NCI-H1105 treated with DMSO at 0.1 percent for 48 hours (cell line): ENCODE results near the gene GRIN2D.
"Not testable (repeated sequence)": the region's sequence is repeated elsewhere in the genome, so short reads cannot be mapped to it uniquely, and the experiment has no call there.

Source experiments
- DNase-seq: peaks from one replicate; lab custom pipeline; 2025; lab: John Stamatoyannopoulos, UW

Gene GRIN2D

DNA sequence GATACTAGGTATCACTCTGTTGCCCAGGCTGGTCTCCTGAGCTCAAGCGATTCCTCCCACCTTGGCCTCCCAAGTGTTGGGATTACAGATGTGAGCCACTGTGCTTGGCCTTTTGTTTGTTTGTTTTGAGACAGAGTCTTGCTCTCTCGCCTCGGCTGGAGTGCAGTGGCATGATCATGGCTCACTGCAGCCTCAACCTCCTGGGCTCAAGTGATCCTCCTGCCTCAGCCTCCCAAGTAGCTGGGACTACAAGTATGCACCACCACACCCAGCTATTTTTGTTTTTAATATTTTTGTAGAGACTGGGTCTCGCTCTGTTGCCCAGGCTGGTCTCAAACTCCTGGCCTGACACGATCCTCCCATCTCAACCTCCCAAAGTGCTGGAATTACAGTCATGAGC lies 21.7 kb upstream of the GRIN2D start:
- not testable (repeated sequence) for DNase-seq

DNA sequence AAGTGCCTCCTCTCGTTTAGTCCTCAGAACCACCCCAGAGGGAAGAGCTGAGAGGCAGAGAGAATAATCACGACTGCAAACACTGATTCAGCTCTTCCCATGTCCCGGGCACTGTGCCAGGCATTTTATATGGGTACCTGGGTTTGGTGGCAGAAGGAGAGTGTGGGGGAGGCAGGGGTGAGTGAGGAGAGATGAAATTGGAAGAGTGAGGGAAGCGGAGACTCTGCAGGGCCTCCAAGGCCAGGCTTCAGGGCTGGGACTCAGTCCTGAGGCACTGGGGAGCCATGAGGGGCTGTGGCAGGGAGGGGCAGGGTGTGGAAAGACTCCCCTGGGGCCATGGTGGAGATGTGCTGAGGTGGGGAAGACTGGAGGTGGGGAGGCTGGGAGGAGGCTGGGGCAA lies 20.6 kb upstream of the GRIN2D start:
- peak; percentile 80 for DNase-seq

DNA sequence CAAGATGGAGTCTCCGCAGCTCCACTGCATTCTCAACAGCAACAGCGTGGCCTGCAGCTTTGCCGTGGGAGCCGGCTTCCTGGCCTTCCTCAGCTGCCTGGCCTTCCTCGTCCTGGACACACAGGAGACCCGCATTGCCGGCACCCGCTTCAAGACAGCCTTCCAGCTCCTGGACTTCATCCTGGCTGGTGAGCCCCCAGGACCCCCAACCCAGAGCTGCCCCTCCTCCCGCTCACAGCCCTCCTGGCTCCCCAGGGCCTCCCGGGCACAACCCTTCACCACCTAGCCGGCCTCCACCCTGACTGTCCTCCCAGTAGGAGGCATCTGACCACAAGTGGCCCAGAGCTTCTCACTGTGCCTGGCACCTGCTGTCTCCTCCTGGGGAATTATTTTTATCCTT lies 19.9 kb upstream of the GRIN2D start:
- DNase-seq, result no peak

DNA sequence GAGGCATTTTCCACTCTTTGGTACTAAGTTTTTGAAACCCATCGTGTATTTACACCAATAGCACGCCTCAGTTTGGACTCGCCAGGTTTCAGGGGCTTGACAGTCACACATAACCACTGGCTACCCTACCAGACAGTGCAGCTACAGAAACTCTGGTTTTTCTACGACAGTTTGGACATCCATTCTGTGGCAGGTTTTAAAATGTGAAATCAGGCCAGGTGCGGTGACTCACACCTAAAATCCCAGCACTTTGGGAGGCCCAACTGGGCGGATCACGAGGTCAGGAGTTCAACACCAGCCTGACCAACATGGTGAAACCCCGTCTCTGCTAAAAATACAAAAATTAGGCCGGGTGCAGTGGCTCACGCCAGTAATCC lies 15.3 kb upstream of the GRIN2D start:
- DNase-seq, result no peak

DNA sequence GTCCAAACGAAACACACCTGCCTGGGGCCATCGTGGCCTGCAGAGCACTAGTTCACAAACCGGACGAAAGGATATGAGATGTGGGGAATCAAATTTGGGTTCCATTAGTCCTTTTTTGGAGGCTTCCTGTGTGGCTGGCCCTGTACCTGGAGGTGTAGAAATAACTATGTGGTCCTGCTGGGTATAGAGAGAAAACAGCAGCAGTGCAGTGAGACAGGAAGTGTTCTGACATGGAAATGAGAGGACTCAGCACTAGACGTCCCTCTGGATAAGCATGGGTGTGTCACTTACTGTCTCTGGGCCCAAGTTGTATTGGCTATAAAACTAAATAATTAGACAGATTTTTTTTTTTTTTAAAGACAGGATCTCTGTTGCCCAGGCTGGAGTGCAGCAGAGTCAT lies 14.4 kb upstream of the GRIN2D start:
- no peak for DNase-seq

DNA sequence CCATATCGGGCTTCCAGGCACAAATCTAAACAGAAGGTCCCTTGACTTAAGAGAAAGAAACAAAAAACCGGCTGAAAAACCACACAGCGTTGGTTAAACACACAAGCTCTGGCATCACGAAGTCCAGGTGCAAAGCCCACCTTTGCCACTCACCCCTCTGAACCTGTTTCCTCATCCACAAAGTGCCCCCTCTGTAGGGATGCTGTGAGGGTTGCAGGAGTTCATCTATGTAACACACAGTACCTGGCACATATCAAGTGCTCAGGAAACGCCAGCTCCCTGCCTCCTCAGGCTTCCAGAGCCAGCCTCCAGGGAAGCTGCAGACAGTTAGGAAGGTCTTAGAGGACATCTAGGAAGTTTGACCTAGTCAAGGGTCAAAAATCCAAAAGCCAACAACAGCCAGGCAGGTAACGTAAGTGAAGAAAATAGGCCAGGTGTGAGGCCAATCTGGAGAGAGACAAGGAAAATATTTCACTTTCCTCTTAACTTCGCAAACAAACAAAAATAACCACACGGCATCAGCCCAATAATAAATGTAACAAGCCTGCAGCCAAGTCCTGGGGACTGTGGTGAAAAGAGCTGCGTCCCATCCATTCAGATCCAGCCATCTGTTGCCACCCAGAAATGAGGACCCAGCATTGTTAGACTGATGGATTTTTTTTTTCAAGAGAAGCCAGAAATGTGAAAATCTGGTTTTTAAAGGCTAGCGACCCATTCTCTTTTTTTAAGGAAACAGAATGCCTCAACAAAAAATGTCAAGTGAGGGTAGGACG lies 12.1 kb upstream of the GRIN2D start:
- DNase-seq, result no peak

DNA sequence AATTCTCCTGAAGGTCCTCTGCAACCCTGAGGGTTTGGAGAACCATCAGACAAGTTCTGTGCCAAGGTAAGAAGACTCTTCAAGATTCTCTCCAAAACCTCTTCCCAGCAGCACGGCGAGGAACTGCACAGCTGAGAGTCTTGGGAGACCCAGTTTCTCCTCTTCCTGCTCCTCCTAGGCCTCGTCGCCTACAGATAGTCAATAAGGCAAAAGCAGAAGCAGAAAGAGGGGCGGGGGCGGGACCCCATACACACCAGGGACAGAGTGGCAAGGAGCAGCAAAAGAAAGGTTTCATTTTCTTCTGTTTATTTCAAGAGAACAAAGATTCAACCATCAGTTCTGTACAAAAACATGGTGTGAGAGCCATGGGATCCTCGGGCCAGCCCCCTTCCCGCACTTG lies 11.2 kb upstream of the GRIN2D start:
- DNase-seq, result no peak

DNA sequence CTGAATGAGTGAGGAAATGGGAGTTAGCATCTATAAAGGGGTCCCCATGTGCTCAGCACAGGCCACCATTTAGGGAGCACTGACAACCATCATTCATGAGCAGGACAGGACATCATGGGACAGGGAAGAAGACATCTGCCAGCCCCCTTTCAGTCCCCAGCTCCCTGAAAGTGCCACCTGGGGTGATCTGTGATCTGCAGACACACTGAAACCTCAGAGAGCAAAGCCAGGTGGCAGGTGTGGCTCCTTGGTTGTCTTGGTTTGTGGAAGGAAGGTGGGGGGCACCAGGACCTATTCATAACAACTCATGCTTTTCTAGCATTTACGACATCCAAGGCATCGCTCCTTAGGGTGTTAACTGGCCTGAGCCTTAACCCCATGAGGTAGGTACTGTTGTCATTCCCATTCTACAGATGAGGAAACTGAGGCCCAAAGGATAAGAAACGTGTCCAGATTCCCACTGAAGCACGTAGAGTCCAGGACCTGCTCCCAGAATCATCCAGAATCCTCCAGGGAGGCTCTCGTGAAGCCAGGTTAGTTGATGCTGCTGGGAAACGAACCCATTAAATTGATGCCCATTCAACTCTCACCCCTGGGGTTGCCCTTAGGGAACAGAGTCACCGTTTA lies 7.9 kb upstream of the GRIN2D start:
- DNase-seq, result no peak

DNA sequence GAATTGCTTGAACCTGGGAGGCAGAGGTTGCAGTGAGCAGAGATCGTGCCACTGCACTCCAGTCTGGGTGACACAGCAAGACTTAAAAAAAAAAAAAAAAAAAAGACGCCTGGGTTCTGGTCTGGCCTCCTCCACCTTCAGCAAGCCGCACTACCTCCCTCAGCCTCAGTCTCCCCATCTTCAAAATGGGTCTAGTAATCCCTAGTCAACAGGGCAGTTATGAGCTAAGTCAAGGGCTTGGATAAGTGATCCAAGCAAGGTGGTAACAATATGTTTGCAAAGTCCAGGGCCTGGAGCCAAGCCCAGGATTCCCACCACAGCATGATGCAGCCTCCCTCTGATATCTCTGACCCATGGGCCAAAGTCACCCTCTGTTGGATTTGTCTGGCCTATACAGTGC lies 6.5 kb upstream of the GRIN2D start:
- DNase-seq, result no peak

DNA sequence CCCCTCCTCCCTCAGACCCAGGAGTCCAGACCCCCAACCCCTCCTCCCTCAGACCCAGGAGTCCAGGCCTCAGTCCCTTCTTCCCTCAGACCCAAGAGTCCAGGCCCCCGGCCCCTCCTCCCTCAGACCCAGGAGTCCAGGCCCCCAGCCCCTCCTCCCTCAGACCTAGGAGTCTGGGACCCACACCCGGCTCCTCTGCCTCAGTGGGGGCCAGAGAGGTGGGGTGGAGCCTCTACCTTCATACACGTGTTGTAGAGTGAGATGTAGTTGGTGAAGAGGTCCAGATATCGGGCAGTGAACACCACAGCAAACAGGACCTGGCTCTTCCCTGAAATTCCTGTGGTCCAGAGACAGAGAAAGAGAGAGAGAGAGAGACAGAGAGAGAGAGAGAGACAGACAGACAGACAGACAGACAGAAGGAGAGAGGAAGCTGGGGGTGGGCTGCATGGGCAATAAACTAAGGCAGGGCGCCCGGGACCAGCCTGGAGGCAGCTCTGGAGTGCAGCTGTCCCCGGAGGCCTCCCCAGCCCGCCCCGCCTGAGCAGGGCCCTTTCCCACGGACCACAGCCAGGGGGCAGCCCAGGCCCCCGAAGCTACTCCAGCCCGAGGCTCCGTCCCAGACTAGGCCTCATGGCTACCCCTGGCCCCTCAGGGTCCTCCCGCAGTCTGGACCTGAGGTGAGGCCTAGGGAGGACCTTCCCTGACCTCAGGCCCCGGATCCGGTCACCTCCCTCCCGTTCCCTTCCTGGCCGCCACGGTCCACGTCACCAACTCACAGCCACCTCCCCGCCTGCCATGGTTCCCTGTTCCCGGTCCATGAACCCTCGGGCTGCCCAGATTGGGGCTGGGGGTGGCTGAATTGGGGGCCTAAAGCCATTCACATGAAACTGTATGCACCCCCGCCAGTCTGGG lies 3.0 kb upstream of the GRIN2D start:
- DNase-seq, result peak; percentile 37

DNA sequence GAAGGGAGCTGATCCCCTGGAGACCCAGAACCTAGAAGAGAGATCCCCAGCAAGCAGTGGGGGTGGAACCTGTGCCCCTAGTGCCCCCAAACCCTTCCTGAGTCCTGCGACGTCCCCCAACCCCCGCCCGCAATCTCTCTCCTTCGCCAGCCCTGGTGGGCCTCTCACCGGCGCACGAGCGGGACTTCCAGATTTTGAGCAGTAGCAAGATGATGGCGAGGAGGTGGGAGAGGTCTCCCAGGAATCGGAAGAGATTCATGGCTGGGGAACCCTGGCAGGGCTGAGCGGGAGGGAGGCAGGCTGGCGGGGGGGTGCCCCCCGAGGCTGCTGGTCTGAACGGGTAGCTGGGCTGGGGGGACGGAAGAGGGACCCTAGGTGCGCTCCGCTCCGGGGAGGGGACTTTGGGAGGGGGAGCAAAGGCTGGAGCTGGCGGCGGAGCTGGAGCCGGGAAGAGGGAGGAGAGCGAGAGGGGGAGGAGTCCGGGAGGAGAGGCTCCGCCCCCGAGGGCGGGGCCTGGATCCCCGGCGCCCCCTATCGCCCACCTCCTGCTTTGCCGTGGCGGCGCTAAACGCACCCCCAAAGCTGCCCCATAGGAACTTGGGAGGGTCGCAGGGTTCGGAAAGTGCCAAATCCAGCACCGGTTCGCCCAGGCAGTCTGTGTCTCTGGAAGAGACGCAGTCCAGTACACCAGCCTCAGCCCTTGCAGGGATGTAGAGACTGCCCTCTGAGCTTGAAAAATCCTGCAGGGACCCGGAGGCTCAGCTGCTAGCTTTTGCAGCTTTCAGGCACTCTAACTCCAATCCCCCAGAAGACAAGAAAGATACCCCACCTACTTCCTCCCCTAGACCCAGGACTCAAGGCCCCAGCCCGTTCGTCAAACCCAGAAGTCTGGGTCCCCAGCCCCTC lies 2.1 kb upstream of the GRIN2D start, which contains the start of gene KDELR1:
Gene KDELR1 (minus strand): TSS at position 452 of the 906 bp plus-strand sequence. CDS start 193 bp downstream, at position 259.
- peak; percentile 63 for DNase-seq

DNA sequence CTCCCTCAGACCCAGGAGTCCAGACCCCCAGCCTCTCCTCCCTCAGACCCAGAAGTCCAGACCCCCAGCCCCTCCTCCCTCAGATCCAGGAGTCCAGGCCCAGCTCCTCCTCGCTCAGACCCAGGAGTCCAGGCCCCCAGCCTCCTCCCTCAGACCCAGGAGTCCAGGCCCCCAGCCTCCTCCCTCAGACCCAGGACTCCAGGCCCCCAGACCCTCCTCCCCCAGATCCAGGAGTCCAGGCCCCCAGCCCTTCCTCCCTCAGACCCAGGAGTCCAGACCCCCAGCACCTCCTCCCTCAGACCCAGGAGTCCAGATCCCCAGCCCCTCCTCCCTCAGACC lies 1.5 kb upstream of the GRIN2D start:
- DNase-seq, result not testable (repeated sequence)

DNA sequence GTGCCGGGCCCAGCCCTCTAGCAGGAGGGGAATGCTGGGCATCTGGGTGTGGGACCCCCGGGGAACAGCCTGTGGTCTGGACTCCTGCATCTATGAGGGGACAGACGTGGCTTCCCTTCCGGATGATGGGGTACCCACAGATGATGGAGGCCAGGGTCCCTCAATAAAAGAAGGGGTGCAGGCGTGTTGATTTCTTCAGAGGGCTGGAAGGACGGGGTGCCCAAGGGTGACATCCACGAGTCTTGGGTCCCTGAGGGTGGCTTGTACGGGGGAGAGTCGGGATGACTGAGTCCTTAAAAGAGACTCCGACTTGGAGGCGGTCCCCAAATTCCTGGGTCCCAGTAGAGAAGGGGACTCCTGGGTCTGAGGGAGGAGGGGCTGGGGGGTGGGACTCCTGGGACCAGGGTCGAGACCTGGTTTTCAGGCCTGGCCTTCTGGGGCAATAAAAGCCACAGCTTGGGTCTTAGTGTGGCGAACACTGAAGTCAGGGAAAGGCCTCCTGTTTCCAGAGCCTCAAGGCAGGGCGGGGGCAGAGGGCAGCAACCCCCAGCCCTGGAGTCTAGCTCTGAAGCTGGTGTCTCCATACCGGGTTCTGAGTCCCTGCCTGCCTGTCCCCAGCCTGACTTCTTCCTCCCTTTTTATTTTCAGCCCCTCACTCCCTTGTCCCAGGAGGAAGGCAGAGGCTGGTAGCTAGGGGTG lies 459 bp upstream of the GRIN2D start:
- no peak for DNase-seq

DNA sequence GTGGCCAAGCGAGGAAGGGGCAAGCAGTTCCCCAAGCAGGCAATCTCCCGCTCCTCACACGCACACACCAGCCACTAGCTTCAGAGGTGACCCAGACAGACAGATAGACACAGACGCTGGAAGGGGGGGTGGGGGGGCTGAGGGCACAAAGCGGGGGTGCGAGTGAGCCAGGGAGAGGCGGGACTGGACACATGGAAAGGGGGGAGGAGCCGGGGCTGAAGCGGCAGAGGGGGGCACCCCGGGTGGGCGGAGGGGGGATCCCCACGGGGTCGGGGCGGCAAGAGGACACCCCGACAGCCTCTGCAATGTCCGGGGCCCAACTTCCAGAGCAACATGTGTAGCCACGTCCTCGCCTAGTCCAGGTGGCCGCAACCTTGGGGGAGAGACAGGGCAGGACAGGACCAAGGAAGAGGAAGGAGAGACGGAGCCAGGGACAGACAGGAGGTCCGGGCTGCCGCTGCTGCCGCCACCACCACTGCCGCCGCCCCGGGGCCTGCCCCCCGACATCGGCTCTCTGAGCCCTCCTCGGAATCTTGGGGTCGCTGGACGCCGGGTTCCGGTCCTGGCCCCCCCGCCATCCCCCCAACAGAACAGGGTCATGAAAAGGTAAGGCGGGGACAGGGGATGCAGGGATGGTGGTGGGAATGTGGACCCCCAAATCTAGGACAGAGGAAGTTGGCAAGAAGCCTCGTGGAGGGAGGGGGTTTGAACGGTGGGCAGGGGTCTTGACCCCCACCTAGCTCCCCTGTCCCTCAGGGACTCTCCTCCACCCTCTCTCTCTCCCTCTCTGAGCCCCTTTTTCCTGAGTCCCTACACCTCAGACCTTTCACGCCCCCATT lies 1.1 kb downstream of the GRIN2D start:
- no peak for DNase-seq

DNA sequence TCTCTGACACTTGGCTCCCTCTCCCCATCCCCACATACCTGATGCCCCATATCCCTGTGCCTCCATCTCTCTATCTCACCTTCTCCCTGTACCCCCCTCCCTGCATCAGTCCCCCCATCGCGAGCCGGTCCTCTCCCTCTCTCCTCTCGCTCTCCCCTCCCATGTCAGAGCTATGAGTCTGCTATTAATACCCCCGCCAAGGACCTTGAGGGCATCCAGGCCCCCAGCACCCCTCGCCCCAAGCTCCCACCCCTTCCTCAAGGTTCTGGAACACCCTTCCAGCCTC lies 1.6 kb downstream of the GRIN2D start:
- no peak for DNase-seq

DNA sequence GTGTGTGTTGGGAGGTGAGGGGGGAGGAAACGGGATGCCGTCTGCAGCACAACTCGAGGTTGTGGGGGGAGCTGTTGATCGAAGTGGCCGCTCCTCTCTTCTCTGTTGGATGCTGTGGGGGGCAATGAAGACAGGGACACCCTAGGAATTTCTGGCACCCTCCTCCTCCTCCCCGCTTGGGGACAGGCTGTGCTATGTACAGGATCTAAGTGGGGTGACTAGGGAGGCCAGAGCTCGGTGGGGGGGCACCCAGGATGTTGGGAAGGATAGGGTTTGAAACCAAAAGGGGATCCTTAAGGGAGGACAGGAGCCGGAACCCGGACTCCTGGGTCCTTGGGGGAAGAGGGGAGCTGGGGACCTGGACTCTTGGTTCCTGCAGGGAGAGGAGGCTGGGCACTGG lies 2.0 kb downstream of the GRIN2D start:
- no peak for DNase-seq

DNA sequence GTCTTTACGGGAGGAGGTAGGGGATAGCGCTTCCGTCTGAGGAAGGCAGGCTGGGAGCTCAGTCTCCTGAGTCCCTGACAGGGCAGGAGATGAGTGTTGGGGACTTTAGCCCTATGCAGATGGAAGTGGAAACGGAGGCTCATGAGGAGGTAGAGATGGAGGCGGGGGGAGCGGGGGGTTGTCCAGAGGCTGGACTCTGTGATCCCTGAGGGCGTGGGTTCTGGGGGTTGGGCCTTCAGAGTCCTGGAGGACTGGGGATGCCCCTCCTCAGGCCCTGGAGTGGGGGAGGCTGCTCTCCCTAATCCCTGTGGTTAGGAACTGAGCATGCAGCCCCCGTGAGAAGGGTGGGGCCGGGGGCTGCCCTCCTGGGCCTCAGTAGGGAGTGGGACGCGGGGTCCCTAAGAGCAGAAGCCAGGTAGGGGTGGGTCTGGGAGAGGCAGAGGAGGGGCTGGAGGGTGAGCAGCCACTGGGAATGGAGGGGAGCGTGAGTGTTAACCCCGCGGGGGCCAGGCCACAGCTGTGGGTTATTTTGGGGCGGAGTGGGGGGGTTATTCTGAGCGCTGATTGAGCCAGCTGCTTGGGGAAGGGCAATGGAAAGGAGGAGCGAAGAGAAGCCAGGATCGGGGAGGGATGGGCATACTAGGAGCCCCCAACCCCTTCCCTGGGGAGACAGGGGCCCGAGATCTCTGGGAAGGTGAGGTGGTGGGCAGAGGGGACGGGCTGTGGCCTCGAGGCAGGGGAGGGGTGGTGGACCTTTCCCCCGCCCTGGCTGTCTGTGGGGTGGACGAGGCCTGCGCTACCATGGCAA lies 2.8 kb downstream of the GRIN2D start:
- no peak for DNase-seq

DNA sequence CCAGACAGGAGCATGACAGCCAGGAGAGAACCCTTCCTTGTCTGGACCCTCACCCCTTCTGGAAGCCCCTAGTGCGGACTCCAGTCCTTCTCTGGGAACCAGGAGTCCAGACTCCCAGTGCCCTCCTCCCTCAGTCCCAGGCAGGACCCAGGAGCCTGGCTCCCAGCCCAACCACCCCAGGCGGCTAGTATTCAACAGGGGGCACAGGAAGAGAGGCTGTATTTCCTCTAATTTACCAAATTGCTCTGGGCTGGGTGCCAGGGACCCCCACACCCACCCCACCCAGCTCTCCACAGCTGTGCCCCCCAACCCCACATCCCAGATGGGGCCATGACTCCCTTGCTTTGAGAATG lies 3.3 kb downstream of the GRIN2D start:
- DNase-seq, result no peak

DNA sequence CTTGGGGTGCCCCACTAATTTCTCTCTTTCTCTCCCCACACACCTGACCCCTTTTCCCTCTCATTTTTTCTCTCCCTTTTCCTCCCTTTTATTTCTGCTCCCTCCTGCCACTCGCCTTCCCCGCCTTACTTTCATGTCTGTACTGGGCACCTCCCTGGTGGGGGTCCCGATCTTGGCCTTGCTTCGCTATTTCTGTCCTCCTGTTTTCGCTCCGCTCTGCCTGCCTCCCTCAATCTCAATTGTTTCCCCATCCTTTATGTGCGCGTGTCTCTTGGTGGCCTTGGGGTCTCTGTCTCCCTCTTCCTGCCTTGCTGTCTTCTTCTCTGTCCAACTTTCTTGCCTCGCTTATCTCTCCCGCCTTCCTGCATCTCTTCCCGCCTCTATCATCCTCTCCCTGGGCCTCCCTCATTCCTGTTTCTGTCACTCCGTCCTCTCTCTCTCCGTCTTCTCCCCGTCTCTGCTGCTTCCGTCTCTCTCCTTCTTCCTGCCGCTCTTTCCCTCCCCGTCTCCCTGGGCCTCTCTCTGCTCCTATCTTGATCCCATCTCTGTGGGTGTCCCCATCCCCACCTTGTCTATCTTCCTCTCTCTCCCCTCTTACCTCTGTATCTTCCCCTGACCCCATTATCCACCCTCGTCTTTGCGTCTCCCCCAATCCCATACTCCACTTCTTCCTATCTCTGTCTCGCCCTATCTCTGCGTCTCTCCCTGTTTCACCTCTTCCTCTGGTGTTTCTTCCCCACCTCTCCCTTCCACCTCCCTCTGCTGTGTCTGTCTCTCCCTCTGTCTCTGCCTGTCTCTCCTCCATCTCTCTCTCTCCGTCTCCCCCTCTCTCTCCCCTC lies 4.0 kb downstream of the GRIN2D start:
- DNase-seq, result no peak
